Measurements from ENCODE around the gene PLEKHH2. TPM values are rescaled to one million over a fixed set of nuclear protein-coding genes. Genes with fewer than 3 reads are reported as not detected.

The PLEKHH2 gene
- polyA plus RNA-seq, 1 of the 3 experiments (the other 2 are of a cell fraction) = 1.9 TPM

- POLR2A ChIA-PET = no interaction called here
- TF ChIP-seq REST (IDR thresholded peaks at IDR 0.05; ENCODE audit: low read depth, low read length) = no peak
- TF ChIP-seq MXI1 (IDR thresholded peaks at IDR 0.05; ENCODE audit: low read depth, low read length) = no peak
- no peak for TF ChIP-seq FOXJ3 (CRISPR knock-in tag; IDR thresholded peaks at IDR 0.05)
- TF ChIP-seq, protein P1, sequence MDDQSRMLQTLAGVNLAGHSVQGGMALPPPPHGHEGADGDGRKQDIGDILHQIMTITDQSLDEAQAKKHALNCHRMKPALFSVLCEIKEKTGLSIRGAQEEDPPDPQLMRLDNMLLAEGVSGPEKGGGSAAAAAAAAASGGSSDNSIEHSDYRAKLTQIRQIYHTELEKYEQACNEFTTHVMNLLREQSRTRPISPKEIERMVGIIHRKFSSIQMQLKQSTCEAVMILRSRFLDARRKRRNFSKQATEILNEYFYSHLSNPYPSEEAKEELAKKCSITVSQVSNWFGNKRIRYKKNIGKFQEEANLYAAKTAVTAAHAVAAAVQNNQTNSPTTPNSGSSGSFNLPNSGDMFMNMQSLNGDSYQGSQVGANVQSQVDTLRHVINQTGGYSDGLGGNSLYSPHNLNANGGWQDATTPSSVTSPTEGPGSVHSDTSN (IDR thresholded peaks at IDR 0.05) = no peak
- TF ChIP-seq RXRA (IDR thresholded peaks at IDR 0.05; ENCODE audit: borderline replicate concordance, low read depth) = no peak
- TF ChIP-seq EZH2phosphoT487 (IDR thresholded peaks at IDR 0.05; ENCODE audit: borderline replicate concordance, low read depth) = no peak
- TF ChIP-seq USF1 (IDR thresholded peaks at IDR 0.05; ENCODE audit: borderline replicate concordance, low read depth) = no peak
- TF ChIP-seq, protein P2, sequence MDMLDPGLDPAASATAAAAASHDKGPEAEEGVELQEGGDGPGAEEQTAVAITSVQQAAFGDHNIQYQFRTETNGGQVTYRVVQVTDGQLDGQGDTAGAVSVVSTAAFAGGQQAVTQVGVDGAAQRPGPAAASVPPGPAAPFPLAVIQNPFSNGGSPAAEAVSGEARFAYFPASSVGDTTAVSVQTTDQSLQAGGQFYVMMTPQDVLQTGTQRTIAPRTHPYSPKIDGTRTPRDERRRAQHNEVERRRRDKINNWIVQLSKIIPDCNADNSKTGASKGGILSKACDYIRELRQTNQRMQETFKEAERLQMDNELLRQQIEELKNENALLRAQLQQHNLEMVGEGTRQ (IDR thresholded peaks at IDR 0.05; ENCODE audit: borderline replicate concordance, low read depth, low read length) = no peak
- Histone ChIP-seq H3K27me3 (ENCODE audit: insufficient read depth) (no peaks in the 10 kb centered on the region), H4K20me1 (ENCODE audit: insufficient read depth) (no peaks in the 10 kb centered on the region), H3K27ac (ENCODE audit: low read depth in 2 of 2, low read length in 1 of 2) (no peak overlapping the region), H3K79me2 (ENCODE audit: insufficient read depth) (no peaks in the 10 kb centered on the region), H3K9ac (no peak overlapping the region), H3K4me2 (no peak overlapping the region), H2AFZ (ENCODE audit: low read depth) (no peak overlapping the region), H3K36me3 (replicated peaks in 1 of 2; ENCODE audit: control insufficient read depth in 1 of 2, insufficient read depth in 2 of 2, low read length in 1 of 2) (no peaks in the 10 kb centered on the region), H3F3A (replicated peaks; ENCODE audit: insufficient read depth) (no peaks in the 10 kb centered on the region), H3K4me1 (ENCODE audit: control insufficient read depth in 1 of 2, insufficient read depth in 2 of 2, low read depth in 1 of 2, low read length in 1 of 2) (no peaks in the 10 kb centered on the region; a peak in 1 of 4 replicates), H3K4me3 (ENCODE audit: low read depth in 2 of 2, low read length in 1 of 2) (no peak overlapping the region), H3K9me2 (no peaks in the 10 kb centered on the region), H3K9me3 (no peaks in the 10 kb centered on the region)
- CTCF ChIA-PET = no interaction called here
- WGBS (ENCODE audit: low lambda C conversion rate) = 98% methylated on average over 4 of the region's 4 CpGs
- no peak for DNase-seq
Observed at GRCh38 chr2:43766006-43766405, 128.9 kb downstream of the PLEKHH2 start.
